Astrocyte (in vitro differentiated cells and primary cell): Measurements from ENCODE around the gene GLT1D1. TPM values are rescaled to one million over a fixed set of nuclear protein-coding genes. Genes with fewer than 3 reads are reported as not detected.

Experiments
- DNase-seq: peaks from one replicate; pipeline ENCODE4 v3.0.0-alpha.2; 2010; ENCODE audit warnings: low read depth
- FAIRE-seq: peaks from 2 replicates; lab custom pipeline; 2011; peaks lifted over from hg19 to GRCh38; lab: Jason Lieb, UNC
- H2AFZ ChIP-seq: 2 replicates; pipeline ENCODE4 v1.6.0; 2012; ENCODE audit warnings: low read depth, low read length, inconsistent platforms
- H3K27ac ChIP-seq: 2 replicates; pipeline ENCODE4 v1.5.1; 2011; ENCODE audit warnings: low read depth, low read length, inconsistent platforms
- H3K27me3 ChIP-seq: 2 replicates; pipeline ENCODE4 v1.6.0; 2011; ENCODE audit warnings: low read length, inconsistent platforms; ENCODE audit not compliant: insufficient read depth
- H3K36me3 ChIP-seq: 2 replicates; pipeline ENCODE4 v1.5.1; 2011; ENCODE audit warnings: low read length, inconsistent platforms; ENCODE audit not compliant: insufficient read depth
- H3K4me1 ChIP-seq: 2 replicates; pipeline ENCODE4 v1.5.1; 2011; ENCODE audit warnings: low read length, inconsistent platforms; ENCODE audit not compliant: insufficient read depth
- H3K4me2 ChIP-seq: 2 replicates; pipeline ENCODE4 v1.6.0; 2012; ENCODE audit warnings: low read length, inconsistent platforms
- H3K4me3 ChIP-seq: 2 replicates; pipeline ENCODE4 v1.5.1; 2011; ENCODE audit warnings: low read depth, mild to moderate bottlenecking, low read length, inconsistent platforms; ENCODE audit not compliant: insufficient read depth
- H3K79me2 ChIP-seq: 2 replicates; pipeline ENCODE4 v1.6.0; 2012; ENCODE audit warnings: mild to moderate bottlenecking, low read length, inconsistent platforms; ENCODE audit not compliant: insufficient read depth
- H3K9ac ChIP-seq: 2 replicates; pipeline ENCODE4 v1.6.0; 2012; ENCODE audit warnings: mild to moderate bottlenecking, low read length, inconsistent platforms
- H3K9me3 ChIP-seq: 2 replicates; pipeline ENCODE4 v1.5.1; 2012; ENCODE audit warnings: low read depth, mild to moderate bottlenecking, low read length, inconsistent platforms; ENCODE audit not compliant: insufficient read depth
- H4K20me1 ChIP-seq: 2 replicates; pipeline ENCODE4 v1.6.0; 2012; ENCODE audit warnings: low read length, inconsistent platforms; ENCODE audit not compliant: insufficient read depth
- H3K27ac Mint-ChIP-seq: one replicate; pipeline ENCODE4 v1.8.0; 2021; ENCODE audit warnings: mild to moderate bottlenecking, mixed read lengths; ENCODE audit not compliant: unreplicated experiment
- H3K27me3 Mint-ChIP-seq: one replicate; pipeline ENCODE4 v1.8.0; 2021; ENCODE audit warnings: low read depth, mixed read lengths; ENCODE audit not compliant: unreplicated experiment
- H3K36me3 Mint-ChIP-seq: one replicate; pipeline ENCODE4 v1.8.0; 2021; ENCODE audit warnings: low read depth, mixed read lengths; ENCODE audit not compliant: unreplicated experiment
- H3K4me1 Mint-ChIP-seq: one replicate; pipeline ENCODE4 v1.8.0; 2021; ENCODE audit warnings: low read depth, mixed read lengths; ENCODE audit not compliant: unreplicated experiment
- H3K4me3 Mint-ChIP-seq: one replicate; pipeline ENCODE4 v1.8.0; 2021; ENCODE audit warnings: mild to moderate bottlenecking, moderate library complexity, mixed read lengths; ENCODE audit not compliant: unreplicated experiment
- H3K9me3 Mint-ChIP-seq: one replicate; pipeline ENCODE4 v1.8.0; 2021; ENCODE audit warnings: mild to moderate bottlenecking, mixed read lengths; ENCODE audit not compliant: unreplicated experiment
- CTCF ChIP-seq: IDR thresholded peaks from 2 replicates; pipeline ENCODE4 v1.5.1; 2011; ENCODE audit warnings: low read depth, mild to moderate bottlenecking, inconsistent platforms, low read length, moderate library complexity; ENCODE audit not compliant: insufficient read depth
- EZH2 ChIP-seq: IDR thresholded peaks from 2 replicates; pipeline ENCODE4 v1.6.1; 2012; ENCODE audit warnings: mild to moderate bottlenecking, low read length, inconsistent platforms; ENCODE audit not compliant: insufficient read depth
- total RNA-seq: library from RNA; stranded (reverse); gene quantifications from 2 replicates; pipeline ENCODE4 v1.2.1, GENCODE V29; 2021

Gene GLT1D1
- total RNA-seq, 1 donor from 2014 or later: 0.16 TPM

DNA sequence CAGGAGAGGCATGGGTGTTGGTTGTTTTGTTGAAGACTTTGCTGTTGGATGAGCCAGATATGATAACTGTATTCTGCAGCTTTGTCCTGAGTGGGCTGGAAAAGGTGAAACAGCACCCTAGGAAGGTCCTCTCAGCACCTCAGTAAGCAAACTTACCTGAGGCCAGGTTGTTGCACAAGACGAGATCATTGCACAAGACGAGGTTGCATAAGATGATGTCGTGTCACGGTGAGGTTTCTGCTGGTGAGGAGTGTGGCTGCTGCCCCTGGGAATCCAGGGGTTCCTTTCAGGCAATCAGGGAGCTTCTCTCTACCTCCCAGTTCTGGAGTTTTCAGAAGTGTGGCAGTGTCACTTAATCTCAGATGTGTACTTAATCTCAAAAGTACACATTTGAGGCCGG lies 85.6 kb downstream of the GLT1D1 start:
- Mint-ChIP-seq H3K4me3 (no peak overlapping the region), H3K9me3 (peaks cover 3% of the 10 kb centered on the region), H3K4me1 (no peaks in the 10 kb centered on the region), H3K27me3 (no peaks in the 10 kb centered on the region), H3K36me3 (no peaks in the 10 kb centered on the region), H3K27ac (no peak overlapping the region)
- Histone ChIP-seq H3K9ac (no peak overlapping the region), H2AFZ (no peak overlapping the region), H3K4me2 (no peak overlapping the region), H3K27me3 (no peaks in the 10 kb centered on the region), H3K4me1 (no peaks in the 10 kb centered on the region), H4K20me1 (no peaks in the 10 kb centered on the region), H3K9me3 (no peaks in the 10 kb centered on the region), H3K4me3 (no peak overlapping the region), H3K36me3 (no peaks in the 10 kb centered on the region), H3K27ac (no peak overlapping the region), H3K79me2 (no peaks in the 10 kb centered on the region)
- no peak for DNase-seq
- no peak for FAIRE-seq
- TF ChIP-seq EZH2: no peak
- TF ChIP-seq CTCF: no peak

DNA sequence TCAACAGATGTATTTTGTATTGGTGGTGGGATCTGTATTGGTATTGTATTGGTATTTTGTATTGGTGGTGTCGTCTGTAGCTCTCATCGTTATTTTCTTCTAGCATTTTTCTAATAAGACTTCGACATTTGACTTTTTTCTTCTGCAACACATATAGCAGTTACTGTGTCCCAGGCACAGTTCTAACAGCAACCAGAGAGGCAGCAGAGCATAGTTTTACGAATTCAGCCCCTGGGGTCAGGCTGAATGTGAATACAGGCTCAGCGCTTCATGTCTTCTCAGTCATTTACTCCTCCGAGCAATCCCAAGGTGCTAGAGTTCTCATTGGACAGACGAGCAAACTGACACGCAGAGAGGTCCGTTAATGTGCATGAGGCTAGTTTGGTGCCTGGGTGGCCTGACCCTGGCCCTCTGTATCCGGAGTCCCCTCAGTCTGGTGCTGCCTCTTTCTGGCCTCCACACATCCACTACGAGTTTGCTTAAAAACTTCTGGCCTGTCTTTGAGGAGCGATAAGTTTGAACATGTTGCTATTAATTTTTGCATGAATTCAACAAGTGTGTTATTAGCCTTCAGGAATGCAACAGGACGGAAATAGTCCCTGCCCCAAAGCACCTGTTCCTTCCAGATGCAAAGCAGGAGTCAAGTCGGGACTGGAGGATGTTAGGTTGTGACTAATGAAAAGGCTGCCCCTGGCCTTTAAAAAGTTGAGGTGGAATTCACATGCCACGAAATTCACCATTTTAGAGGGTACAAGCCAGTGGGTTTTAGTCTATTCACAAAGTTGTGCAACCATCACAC lies 87.0 kb downstream of the GLT1D1 start:
- Mint-ChIP-seq H3K9me3 (peaks cover 3% of the 10 kb centered on the region), H3K4me3 (no peak overlapping the region), H3K27ac (no peak overlapping the region), H3K4me1 (no peaks in the 10 kb centered on the region), H3K36me3 (no peaks in the 10 kb centered on the region), H3K27me3 (no peaks in the 10 kb centered on the region)
- no peak overlapping the region for H3K4me3 ChIP-seq
- H3K4me2 ChIP-seq: no peak overlapping the region
- H4K20me1 ChIP-seq: no peaks in the 10 kb centered on the region
- H3K9ac ChIP-seq: no peak overlapping the region
- no peak for TF ChIP-seq EZH2
- TF ChIP-seq CTCF: no peak
- H3K79me2 ChIP-seq: no peaks in the 10 kb centered on the region
- no peaks in the 10 kb centered on the region for H3K27me3 ChIP-seq
- H3K27ac ChIP-seq: no peak overlapping the region
- no peaks in the 10 kb centered on the region for H3K36me3 ChIP-seq
- H3K4me1 ChIP-seq: no peaks in the 10 kb centered on the region
- DNase-seq (no peak), FAIRE-seq (no peak)
- H3K9me3 ChIP-seq: no peaks in the 10 kb centered on the region
- H2AFZ ChIP-seq: no peak overlapping the region

- TF ChIP-seq EZH2: no peak
- TF ChIP-seq CTCF: no peak
- H3K4me1 ChIP-seq: no peaks in the 10 kb centered on the region
- no peak overlapping the region for H3K4me2 ChIP-seq
- H3K36me3 ChIP-seq: no peaks in the 10 kb centered on the region
- DNase-seq (no peak), FAIRE-seq (no peak)
- no peaks in the 10 kb centered on the region for H3K27me3 ChIP-seq
- no peak overlapping the region for H3K4me3 Mint-ChIP-seq
- no peaks in the 10 kb centered on the region for H3K4me1 Mint-ChIP-seq
- H3K79me2 ChIP-seq: no peaks in the 10 kb centered on the region
- no peaks in the 10 kb centered on the region for H3K36me3 Mint-ChIP-seq
- H3K27ac ChIP-seq: no peak overlapping the region
- H2AFZ ChIP-seq: no peak overlapping the region
- H3K9ac ChIP-seq: no peak overlapping the region
- peaks cover 3% of the 10 kb centered on the region for H3K9me3 Mint-ChIP-seq
- H3K4me3 ChIP-seq: no peak overlapping the region
- H3K27ac Mint-ChIP-seq: no peak overlapping the region
- no peaks in the 10 kb centered on the region for H3K27me3 Mint-ChIP-seq
- H3K9me3 ChIP-seq: no peaks in the 10 kb centered on the region
- H4K20me1 ChIP-seq: no peaks in the 10 kb centered on the region
Observed at GRCh38 chr12:128940974-128941373, 87.7 kb downstream of the GLT1D1 start.
